ENCODE measurements around the gene NOLC1. TPM values are rescaled to one million over a fixed set of nuclear protein-coding genes. Genes with fewer than 3 reads are reported as not detected.
A peak's percentile ranks its signal among the peaks of the same experiment; 100 is the strongest.

NOLC1 gene
- total and polyA plus RNA-seq, 2 of the 13 experiments (the other 11 are each of a cell fraction or from before 2014, with no cell fraction given) = 50.6 to 81.0 TPM

DNA sequence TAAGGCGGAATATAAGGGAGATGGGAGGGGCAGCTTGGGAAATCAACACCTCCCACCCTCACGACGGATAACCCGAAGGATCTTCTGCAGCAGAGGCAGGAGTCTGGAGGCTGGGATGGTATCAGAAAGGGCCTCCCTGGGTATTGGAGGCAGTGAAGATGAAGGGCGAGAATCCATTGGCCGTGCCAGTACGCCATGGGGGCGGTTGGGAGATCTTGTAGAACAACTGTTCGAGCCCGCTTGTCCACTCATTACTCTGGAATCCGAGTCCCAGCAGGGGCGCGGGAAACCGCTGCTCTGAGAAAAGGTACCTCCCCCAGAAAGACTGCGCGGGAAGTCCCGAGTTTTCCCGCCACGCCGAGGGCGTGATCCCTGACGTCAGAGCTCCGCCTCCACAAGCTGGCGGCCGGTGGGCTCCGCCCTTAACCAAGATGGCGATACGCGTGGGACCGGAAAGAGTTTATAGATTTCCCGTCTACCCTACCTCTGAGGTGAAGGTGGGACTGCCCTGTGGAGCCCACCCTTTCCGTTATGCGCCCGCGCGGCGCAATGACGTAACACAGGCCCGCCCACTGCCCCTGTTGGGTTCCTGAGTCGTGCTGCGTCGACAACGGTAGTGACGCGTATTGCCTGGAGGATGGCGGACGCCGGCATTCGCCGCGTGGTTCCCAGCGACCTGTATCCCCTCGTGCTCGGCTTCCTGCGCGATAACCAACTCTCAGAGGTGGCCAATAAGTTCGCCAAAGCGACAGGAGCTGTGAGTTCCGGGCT lies at the start of gene NOLC1 (continued):
- TF ChIP-seq ZNF776 (CRISPR knock-in tag; IDR thresholded peaks at IDR 0.05) (peak; percentile 85), ZNF230 (CRISPR knock-in tag; IDR thresholded peaks at IDR 0.05) (no peak; the same call in 1 of the 2 replicates), ZMYM4 (CRISPR knock-in tag; IDR thresholded peaks at IDR 0.05) (peak; percentile 91), SPEN (CRISPR knock-in tag; IDR thresholded peaks at IDR 0.05; ENCODE audit: low read depth) (peak; percentile 94), SIX1 (CRISPR knock-in tag; IDR thresholded peaks at IDR 0.05; ENCODE audit: borderline replicate concordance) (0 out of 2 replicates have a peak, but pooled peaks have one; percentile 41), SUZ12 (IDR thresholded peaks at IDR 0.05; ENCODE audit: low read depth, low read length) (no peak), CBX1 (IDR thresholded peaks at IDR 0.05; ENCODE audit: low read depth) (peak; percentile 67), ZNF234 (CRISPR knock-in tag; conservative IDR thresholded peaks at IDR 0.05) (0 out of 2 replicates have a peak, but pooled peaks have one; percentile 61), ZNF558 (CRISPR knock-in tag; IDR thresholded peaks at IDR 0.05; ENCODE audit: borderline replicate concordance) (no peak), TAF1 (CRISPR knock-in tag; IDR thresholded peaks at IDR 0.05) (peak; percentile 91), ZNF446 (CRISPR knock-in tag; IDR thresholded peaks at IDR 0.05) (peak; percentile 86), ZNF235 (CRISPR knock-in tag; IDR thresholded peaks at IDR 0.05; ENCODE audit: borderline replicate concordance) (no peak), AGO2 (optimal IDR thresholded peaks at IDR 0.05; ENCODE audit: low read depth, low read length) (peak; percentile 97), ZNF546 (CRISPR knock-in tag; conservative IDR thresholded peaks at IDR 0.05) (peak; percentile 93; the same call in 1 of the 2 replicates), ZNF441 (CRISPR knock-in tag; IDR thresholded peaks at IDR 0.05; ENCODE audit: borderline replicate concordance) (peak; percentile 48; the same call in 1 of the 2 replicates)
- TF ChIP-seq, protein P1, sequence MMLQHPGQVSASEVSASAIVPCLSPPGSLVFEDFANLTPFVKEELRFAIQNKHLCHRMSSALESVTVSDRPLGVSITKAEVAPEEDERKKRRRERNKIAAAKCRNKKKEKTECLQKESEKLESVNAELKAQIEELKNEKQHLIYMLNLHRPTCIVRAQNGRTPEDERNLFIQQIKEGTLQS (CRISPR knock-in tag; IDR thresholded peaks at IDR 0.05) = peak; percentile 27; the same call in 1 of the 2 replicates
- TF ChIP-seq, protein P2, sequence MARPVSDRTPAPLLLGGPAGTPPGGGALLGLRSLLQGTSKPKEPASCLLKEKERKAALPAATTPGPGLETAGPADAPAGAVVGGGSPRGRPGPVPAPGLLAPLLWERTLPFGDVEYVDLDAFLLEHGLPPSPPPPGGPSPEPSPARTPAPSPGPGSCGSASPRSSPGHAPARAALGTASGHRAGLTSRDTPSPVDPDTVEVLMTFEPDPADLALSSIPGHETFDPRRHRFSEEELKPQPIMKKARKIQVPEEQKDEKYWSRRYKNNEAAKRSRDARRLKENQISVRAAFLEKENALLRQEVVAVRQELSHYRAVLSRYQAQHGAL (CRISPR knock-in tag; IDR thresholded peaks at IDR 0.05; ENCODE audit: not compliant biosample characterization) = peak; percentile 69
- TF ChIP-seq, protein P3, sequence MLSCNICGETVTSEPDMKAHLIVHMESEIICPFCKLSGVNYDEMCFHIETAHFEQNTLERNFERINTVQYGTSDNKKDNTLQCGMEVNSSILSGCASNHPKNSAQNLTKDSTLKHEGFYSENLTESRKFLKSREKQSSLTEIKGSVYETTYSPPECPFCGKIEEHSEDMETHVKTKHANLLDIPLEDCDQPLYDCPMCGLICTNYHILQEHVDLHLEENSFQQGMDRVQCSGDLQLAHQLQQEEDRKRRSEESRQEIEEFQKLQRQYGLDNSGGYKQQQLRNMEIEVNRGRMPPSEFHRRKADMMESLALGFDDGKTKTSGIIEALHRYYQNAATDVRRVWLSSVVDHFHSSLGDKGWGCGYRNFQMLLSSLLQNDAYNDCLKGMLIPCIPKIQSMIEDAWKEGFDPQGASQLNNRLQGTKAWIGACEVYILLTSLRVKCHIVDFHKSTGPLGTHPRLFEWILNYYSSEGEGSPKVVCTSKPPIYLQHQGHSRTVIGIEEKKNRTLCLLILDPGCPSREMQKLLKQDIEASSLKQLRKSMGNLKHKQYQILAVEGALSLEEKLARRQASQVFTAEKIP (CRISPR knock-in tag; IDR thresholded peaks at IDR 0.05; ENCODE audit: borderline replicate concordance) = no peak
- TF ChIP-seq, protein P4, sequence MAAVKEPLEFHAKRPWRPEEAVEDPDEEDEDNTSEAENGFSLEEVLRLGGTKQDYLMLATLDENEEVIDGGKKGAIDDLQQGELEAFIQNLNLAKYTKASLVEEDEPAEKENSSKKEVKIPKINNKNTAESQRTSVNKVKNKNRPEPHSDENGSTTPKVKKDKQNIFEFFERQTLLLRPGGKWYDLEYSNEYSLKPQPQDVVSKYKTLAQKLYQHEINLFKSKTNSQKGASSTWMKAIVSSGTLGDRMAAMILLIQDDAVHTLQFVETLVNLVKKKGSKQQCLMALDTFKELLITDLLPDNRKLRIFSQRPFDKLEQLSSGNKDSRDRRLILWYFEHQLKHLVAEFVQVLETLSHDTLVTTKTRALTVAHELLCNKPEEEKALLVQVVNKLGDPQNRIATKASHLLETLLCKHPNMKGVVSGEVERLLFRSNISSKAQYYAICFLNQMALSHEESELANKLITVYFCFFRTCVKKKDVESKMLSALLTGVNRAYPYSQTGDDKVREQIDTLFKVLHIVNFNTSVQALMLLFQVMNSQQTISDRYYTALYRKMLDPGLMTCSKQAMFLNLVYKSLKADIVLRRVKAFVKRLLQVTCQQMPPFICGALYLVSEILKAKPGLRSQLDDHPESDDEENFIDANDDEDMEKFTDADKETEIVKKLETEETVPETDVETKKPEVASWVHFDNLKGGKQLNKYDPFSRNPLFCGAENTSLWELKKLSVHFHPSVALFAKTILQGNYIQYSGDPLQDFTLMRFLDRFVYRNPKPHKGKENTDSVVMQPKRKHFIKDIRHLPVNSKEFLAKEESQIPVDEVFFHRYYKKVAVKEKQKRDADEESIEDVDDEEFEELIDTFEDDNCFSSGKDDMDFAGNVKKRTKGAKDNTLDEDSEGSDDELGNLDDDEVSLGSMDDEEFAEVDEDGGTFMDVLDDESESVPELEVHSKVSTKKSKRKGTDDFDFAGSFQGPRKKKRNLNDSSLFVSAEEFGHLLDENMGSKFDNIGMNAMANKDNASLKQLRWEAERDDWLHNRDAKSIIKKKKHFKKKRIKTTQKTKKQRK (IDR thresholded peaks at IDR 0.05; ENCODE audit: low read length) = no peak

All from HepG2 (cell line).